HEK293 (cell line): ENCODE measurements around the gene SCART1.

Source experiments
- CTCF ChIA-PET: fragments of 350-600 bp; formaldehyde crosslinking; extraction: SDS; loops from one replicate; lab custom pipeline; 2021; ENCODE audit warnings: antibody characterized with exemption; lab: Yijun Ruan, JAX
- POLR2A ChIA-PET: fragments of 300-600 bp; formaldehyde crosslinking; extraction: SDS; loops from one replicate; lab custom pipeline; 2020; ENCODE audit warnings: antibody characterized with exemption, inconsistent platforms; lab: Yijun Ruan, JAX
- H3K27ac ChIP-seq: fragments of 200-500 bp; sonication (Bioruptor generic); 2 replicates; pipeline ENCODE4 v1.5.1; 2014; ENCODE audit warnings: low read depth, low read length, control low read depth, inconsistent platforms; ENCODE audit errors: extremely low read depth
- H3K36me3 ChIP-seq, 2 experiments: fragments of 200-500 bp in 1 of 2; sonication (Bioruptor generic) in 1 of 2; 1 replicate in 1 of 2; 2 replicates in 1 of 2; pipeline ENCODE4 v1.5.1; 2014 to 2017; ENCODE audit warnings: inconsistent platforms in 2 of 2, low read length in 2 of 2; ENCODE audit not compliant: control insufficient read depth in 2 of 2, insufficient read depth in 1 of 2
- H3K4me1 ChIP-seq: fragments of 200-500 bp; sonication (Bioruptor generic); 2 replicates; pipeline ENCODE4 v1.5.1; 2014; ENCODE audit warnings: mild to moderate bottlenecking, low read length, inconsistent platforms; ENCODE audit not compliant: control insufficient read depth, insufficient read depth
- H3K4me3 ChIP-seq: 2 replicates; pipeline ENCODE4 v1.5.1; 2011; ENCODE audit warnings: low read depth, mild to moderate bottlenecking, control low read depth, low read length, moderate library complexity
- H3K9me3 ChIP-seq: fragments of 200-500 bp; sonication (Bioruptor generic); 2 replicates; pipeline ENCODE4 v1.5.1; 2014; ENCODE audit warnings: low read depth, low read length, inconsistent platforms; ENCODE audit not compliant: control insufficient read depth, insufficient read depth
- SP7 ChIP-seq: fragments of 450-650 bp; formaldehyde crosslinking; IDR thresholded peaks from 2 replicates; pipeline ENCODE4 v1.5.1; 2016; ENCODE audit warnings: missing biosample characterization, missing genetic modification characterization
- ZBTB48 ChIP-seq: fragments of 450-650 bp; formaldehyde crosslinking; IDR thresholded peaks from 2 replicates; pipeline ENCODE4 v1.5.1; 2016; ENCODE audit warnings: missing biosample characterization, missing genetic modification characterization
- ZNF112 ChIP-seq: fragments of 450-650 bp; formaldehyde crosslinking; IDR thresholded peaks from 2 replicates; pipeline ENCODE4 v1.5.0; 2017; ENCODE audit warnings: missing biosample characterization, missing genetic modification characterization
- ZNF155 ChIP-seq: fragments of 450-650 bp; formaldehyde crosslinking; IDR thresholded peaks from 2 replicates; pipeline ENCODE4 v1.5.1; 2016; ENCODE audit warnings: missing biosample characterization, missing genetic modification characterization
- ZNF184 ChIP-seq: fragments of 450-650 bp; IDR thresholded peaks from 2 replicates; pipeline ENCODE4 v1.5.1; 2018; ENCODE audit warnings: missing biosample characterization, mild to moderate bottlenecking, missing genetic modification characterization
- ZNF214 ChIP-seq: fragments of 450-650 bp; formaldehyde crosslinking; IDR thresholded peaks from 2 replicates; pipeline ENCODE4 v1.5.1; 2017; ENCODE audit warnings: missing biosample characterization, mild to moderate bottlenecking, missing genetic modification characterization, borderline replicate concordance
- ZNF311 ChIP-seq: fragments of 450-650 bp; formaldehyde crosslinking; IDR thresholded peaks from 2 replicates; pipeline ENCODE4 v1.5.1; 2017; ENCODE audit warnings: missing biosample characterization, missing genetic modification characterization, borderline replicate concordance
- ZNF341 ChIP-seq: fragments of 450-650 bp; formaldehyde crosslinking; IDR thresholded peaks from 2 replicates; pipeline ENCODE4; 2016; ENCODE audit warnings: low read depth, missing biosample characterization, missing genetic modification characterization
- ZNF529 ChIP-seq: fragments of 450-650 bp; formaldehyde crosslinking; IDR thresholded peaks from 2 replicates; pipeline ENCODE4 v1.5.1; 2017; ENCODE audit warnings: missing genetic modification characterization, missing biosample characterization; ENCODE audit not compliant: insufficient replicate concordance
- ZNF530 ChIP-seq: fragments of 450-650 bp; formaldehyde crosslinking; IDR thresholded peaks from 2 replicates; pipeline ENCODE4 v1.5.1; 2016; ENCODE audit warnings: low read depth, missing biosample characterization, missing genetic modification characterization
- ZSCAN30 ChIP-seq: fragments of 450-650 bp; IDR thresholded peaks from 2 replicates; pipeline ENCODE4 v1.5.1; 2018; ENCODE audit warnings: missing biosample characterization, mild to moderate bottlenecking, missing genetic modification characterization, moderate library complexity
- TF ChIP-seq, protein P1 (sequence below): fragments of 450-650 bp; formaldehyde crosslinking; IDR thresholded peaks from 2 replicates; pipeline ENCODE4 v1.5.1; 2016; ENCODE audit warnings: missing biosample characterization, missing genetic modification characterization
- TF ChIP-seq, protein P2 (sequence below): fragments of 450-650 bp; formaldehyde crosslinking; IDR thresholded peaks from 2 replicates; pipeline ENCODE4 v1.5.1; 2016; ENCODE audit warnings: missing biosample characterization, missing genetic modification characterization
- TF ChIP-seq, protein P3 (sequence below): fragments of 450-650 bp; formaldehyde crosslinking; IDR thresholded peaks from 2 replicates; pipeline ENCODE4; 2016; ENCODE audit warnings: missing biosample characterization, missing genetic modification characterization
- TF ChIP-seq, protein P4 (sequence below): fragments of 450-650 bp; formaldehyde crosslinking; IDR thresholded peaks from 2 replicates; pipeline ENCODE4 v1.5.1; 2017; ENCODE audit warnings: missing biosample characterization, missing genetic modification characterization

SCART1 gene

DNA sequence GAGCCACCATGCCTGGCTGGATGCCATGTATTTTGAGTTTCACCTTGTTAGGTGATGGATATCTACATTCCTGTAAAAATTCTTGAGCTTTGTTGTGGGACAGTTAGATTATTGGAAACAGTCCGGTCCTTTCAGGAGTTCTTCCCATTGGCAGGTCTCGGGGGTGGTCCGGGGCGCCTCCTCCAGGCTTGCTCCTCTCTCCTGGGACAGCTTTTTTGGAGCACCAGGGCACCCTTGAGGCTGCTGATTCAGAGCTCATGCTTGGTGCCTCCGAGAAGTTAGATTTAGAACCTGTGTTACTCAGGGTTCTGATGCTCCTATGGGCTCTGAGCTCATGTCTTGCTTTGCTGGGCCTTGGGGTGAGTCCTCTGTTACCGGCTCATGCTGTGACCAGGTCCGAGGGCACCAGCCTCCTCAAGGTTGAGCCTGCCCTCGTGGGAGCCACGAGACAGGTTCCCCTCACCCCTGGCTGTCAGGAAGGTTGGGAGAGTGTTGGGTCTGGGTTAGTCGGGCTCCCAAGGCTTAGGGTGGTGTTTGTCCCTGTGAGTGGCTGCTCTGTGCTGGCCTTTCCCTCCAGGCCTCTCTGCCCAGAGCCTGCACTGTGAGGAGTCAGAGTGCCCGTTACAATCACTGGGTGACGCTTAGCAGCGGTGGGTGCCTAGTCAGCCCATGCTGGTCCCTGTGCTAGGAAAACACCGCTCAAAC is 35.3 kb upstream of the SCART1 start (continued):
- TF ChIP-seq, protein P1, sequence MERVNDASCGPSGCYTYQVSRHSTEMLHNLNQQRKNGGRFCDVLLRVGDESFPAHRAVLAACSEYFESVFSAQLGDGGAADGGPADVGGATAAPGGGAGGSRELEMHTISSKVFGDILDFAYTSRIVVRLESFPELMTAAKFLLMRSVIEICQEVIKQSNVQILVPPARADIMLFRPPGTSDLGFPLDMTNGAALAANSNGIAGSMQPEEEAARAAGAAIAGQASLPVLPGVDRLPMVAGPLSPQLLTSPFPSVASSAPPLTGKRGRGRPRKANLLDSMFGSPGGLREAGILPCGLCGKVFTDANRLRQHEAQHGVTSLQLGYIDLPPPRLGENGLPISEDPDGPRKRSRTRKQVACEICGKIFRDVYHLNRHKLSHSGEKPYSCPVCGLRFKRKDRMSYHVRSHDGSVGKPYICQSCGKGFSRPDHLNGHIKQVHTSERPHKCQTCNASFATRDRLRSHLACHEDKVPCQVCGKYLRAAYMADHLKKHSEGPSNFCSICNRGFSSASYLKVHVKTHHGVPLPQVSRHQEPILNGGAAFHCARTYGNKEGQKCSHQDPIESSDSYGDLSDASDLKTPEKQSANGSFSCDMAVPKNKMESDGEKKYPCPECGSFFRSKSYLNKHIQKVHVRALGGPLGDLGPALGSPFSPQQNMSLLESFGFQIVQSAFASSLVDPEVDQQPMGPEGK (tag by site-specific recombination) = no peak

GRCh38 chr10:133419211-133419950 is 34.4 kb upstream of the SCART1 start:
- ChIA-PET POLR2A (interaction anchor here (1.4 kb wide), 1 partner anchor 26 kb away, joined by 3 read pairs; no protein-coding TSS in a partner anchor), CTCF (interaction anchor here (1.1 to 1.2 kb wide), 2 partner anchors 18 to 90 kb away, joined by 3 to 5 read pairs; no protein-coding TSS in a partner anchor)
- no peaks in the 10 kb centered on the region; the same call in 1 of the 2 replicates for H3K4me1 ChIP-seq
- no peaks in the 10 kb centered on the region for H3K9me3 ChIP-seq
- peaks cover 0 to 58% of the 10 kb centered on the region in 2 experiments; a peak in 1 of 3 replicates for H3K36me3 ChIP-seq
- no peak overlapping the region for H3K4me3 ChIP-seq
- H3K27ac ChIP-seq = no peak overlapping the region
- TF ChIP-seq ZNF529 (no peak), SP7 (tag by site-specific recombination) (no peak)

DNA sequence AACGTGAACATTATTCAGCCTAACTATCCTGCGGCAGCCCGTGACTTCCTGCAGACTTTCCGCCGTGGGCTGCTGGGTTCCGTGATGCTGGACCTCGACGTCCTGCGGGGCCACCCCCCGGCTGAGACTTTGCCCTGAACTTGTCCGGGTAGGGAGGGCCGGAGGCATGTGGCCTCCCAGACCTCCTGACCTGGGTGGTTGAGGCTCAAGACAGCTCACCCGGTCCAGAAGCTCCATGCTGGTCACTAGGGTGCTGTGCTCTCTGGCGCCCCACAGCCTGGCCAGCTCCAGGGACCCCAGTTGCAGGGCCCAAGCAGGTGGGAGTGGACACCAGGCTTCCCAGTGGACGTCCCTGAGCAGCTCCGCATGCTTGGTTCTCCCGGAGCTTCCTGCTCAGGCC is 33.7 kb upstream of the SCART1 start:
- Histone ChIP-seq H3K4me3 (no peak overlapping the region), H3K4me1 (no peaks in the 10 kb centered on the region; the same call in 1 of the 2 replicates), H3K36me3 (peaks cover 0 to 56% of the 10 kb centered on the region in 2 experiments; a peak in 1 of 3 replicates), H3K9me3 (no peaks in the 10 kb centered on the region), H3K27ac (no peak overlapping the region)
- CTCF ChIA-PET = interaction anchor here (1.1 to 1.2 kb wide), 2 partner anchors 17 to 90 kb away, joined by 3 to 5 read pairs; no protein-coding TSS in a partner anchor
- TF ChIP-seq, protein P2, sequence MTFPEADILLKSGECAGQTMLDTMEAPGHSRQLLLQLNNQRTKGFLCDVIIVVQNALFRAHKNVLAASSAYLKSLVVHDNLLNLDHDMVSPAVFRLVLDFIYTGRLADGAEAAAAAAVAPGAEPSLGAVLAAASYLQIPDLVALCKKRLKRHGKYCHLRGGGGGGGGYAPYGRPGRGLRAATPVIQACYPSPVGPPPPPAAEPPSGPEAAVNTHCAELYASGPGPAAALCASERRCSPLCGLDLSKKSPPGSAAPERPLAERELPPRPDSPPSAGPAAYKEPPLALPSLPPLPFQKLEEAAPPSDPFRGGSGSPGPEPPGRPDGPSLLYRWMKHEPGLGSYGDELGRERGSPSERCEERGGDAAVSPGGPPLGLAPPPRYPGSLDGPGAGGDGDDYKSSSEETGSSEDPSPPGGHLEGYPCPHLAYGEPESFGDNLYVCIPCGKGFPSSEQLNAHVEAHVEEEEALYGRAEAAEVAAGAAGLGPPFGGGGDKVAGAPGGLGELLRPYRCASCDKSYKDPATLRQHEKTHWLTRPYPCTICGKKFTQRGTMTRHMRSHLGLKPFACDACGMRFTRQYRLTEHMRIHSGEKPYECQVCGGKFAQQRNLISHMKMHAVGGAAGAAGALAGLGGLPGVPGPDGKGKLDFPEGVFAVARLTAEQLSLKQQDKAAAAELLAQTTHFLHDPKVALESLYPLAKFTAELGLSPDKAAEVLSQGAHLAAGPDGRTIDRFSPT (tag by site-specific recombination) = no peak
- TF ChIP-seq ZSCAN30 (tag by site-specific recombination) (no peak), ZNF311 (no peak), ZBTB48 (tag by site-specific recombination) (no peak), ZNF155 (no peak), ZNF341 (tag by site-specific recombination) (no peak), ZNF184 (tag by site-specific recombination) (no peak), ZNF530 (tag by site-specific recombination) (no peak), ZNF112 (tag by site-specific recombination) (no peak), ZNF214 (tag by site-specific recombination) (no peak)
- TF ChIP-seq, protein P3, sequence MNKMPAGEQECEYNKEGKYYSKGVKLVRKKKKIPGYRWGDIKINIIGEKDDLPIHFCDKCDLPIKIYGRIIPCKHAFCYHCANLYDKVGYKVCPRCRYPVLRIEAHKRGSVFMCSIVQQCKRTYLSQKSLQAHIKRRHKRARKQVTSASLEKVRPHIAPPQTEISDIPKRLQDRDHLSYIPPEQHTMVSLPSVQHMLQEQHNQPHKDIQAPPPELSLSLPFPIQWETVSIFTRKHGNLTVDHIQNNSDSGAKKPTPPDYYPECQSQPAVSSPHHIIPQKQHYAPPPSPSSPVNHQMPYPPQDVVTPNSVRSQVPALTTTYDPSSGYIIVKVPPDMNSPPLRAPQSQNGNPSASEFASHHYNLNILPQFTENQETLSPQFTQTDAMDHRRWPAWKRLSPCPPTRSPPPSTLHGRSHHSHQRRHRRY (tag by site-specific recombination) = no peak
- TF ChIP-seq, protein P4, sequence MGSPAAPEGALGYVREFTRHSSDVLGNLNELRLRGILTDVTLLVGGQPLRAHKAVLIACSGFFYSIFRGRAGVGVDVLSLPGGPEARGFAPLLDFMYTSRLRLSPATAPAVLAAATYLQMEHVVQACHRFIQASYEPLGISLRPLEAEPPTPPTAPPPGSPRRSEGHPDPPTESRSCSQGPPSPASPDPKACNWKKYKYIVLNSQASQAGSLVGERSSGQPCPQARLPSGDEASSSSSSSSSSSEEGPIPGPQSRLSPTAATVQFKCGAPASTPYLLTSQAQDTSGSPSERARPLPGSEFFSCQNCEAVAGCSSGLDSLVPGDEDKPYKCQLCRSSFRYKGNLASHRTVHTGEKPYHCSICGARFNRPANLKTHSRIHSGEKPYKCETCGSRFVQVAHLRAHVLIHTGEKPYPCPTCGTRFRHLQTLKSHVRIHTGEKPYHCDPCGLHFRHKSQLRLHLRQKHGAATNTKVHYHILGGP (tag by site-specific recombination) = no peak
- POLR2A ChIA-PET = no interaction called here
